Sigmoid colon (tissue), 4 donors: ENCODE results near the gene CDC42SE2.

Experiments used
- EP300 ChIP-seq, 4 donors: sonication (generic); formaldehyde crosslinking; IDR thresholded peaks; one replicate each; pipeline ENCODE4 v1.6.1; 2017; ENCODE audit warnings: antibody characterized with exemption in 4 of 4
- POLR2A ChIP-seq, 2 donors: fragments of 450-650 bp; IDR thresholded peaks; one replicate each; pipeline ENCODE4 v1.6.1; 2016; ENCODE audit warnings: antibody characterized with exemption in 2 of 2, mild to moderate bottlenecking in 2 of 2, moderate library complexity in 2 of 2
- POLR2AphosphoS5 ChIP-seq, 4 donors: sonication (generic); formaldehyde crosslinking; IDR thresholded peaks; one replicate each; pipeline ENCODE4 v1.6.1; 2017; ENCODE audit warnings: antibody characterized with exemption in 4 of 4

DNA sequence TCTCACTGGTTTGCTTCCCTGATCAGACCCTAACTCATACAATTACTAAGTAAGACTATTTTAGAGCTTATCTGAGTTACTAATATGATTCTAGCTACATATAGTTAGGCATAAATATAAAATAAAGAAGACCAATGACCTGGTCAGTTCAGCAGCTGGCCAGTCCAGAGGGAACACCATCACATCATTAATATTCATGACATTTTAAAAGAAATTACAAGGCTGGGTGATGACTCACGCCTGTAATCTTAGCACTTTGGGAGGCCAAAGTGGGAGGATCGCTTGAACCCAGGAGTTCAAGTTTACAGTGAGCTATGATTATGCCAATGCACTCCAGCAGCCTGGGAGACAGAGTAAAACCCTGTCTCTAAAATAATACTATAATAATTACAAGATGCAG is 37.0 kb upstream of the CDC42SE2 start:
- no peak for TF ChIP-seq POLR2A (IDR thresholded peaks at IDR 0.05)
- TF ChIP-seq EP300 (IDR thresholded peaks at IDR 0.05), result no peak
- TF ChIP-seq POLR2AphosphoS5 (IDR thresholded peaks at IDR 0.05), result no peak
